PC-9 (cell line): ENCODE data around the gene CNBD2. TPM values are rescaled to one million over a fixed set of nuclear protein-coding genes. Genes with fewer than 3 reads are reported as not detected.

ENCODE experiments used
- BruUV-seq: library from RNA; stranded (reverse); fragments of 400-500 nt; replicated peaks from 2 replicates; lab custom pipeline; 2021; lab: Mats Ljungman, UMichigan
- CTCF ChIA-PET: fragments of 300-600 bp; sonication (Branson Sonifier 250); formaldehyde crosslinking; loops from one replicate; lab custom pipeline; 2022; ENCODE audit warnings: antibody characterized with exemption; lab: Charles Lee
- POLR2A ChIA-PET: fragments of 300-600 bp; sonication (Branson Sonifier 250); formaldehyde crosslinking; loops from one replicate; lab custom pipeline; 2022; ENCODE audit warnings: antibody characterized with exemption; ENCODE audit not compliant: unreplicated experiment; lab: Charles Lee
- DNase-seq, 2 experiments: peaks; one replicate each; pipeline versions ENCODE4 v3.0.0 to v3.0.0-alpha.2; 2015 to 2022; ENCODE audit warnings: mixed read lengths in 1 of 2
- H2AFZ ChIP-seq: fragments of 200-600 bp; sonication (generic); 2 replicates; pipeline ENCODE4 v1.8.1; 2017; ENCODE audit warnings: antibody characterized with exemption
- H3F3A ChIP-seq: fragments of 200-600 bp; sonication (generic); 2 replicates; pipeline ENCODE4 v1.8.1; 2017; ENCODE audit warnings: antibody characterized with exemption, mild to moderate bottlenecking, low read depth; ENCODE audit not compliant: insufficient read depth
- H3K27ac ChIP-seq: fragments of 200-600 bp; sonication (generic); 2 replicates; pipeline ENCODE4 v1.6.1; 2016; ENCODE audit warnings: mixed run types
- H3K27me3 ChIP-seq: fragments of 200-600 bp; sonication (generic); 2 replicates; pipeline ENCODE4 v1.6.1; 2016; ENCODE audit warnings: low read depth, mixed run types; ENCODE audit not compliant: insufficient read depth
- H3K36me3 ChIP-seq: fragments of 200-600 bp; sonication (generic); 2 replicates; pipeline ENCODE4 v1.6.1; 2016; ENCODE audit warnings: low read depth, mixed run types
- H3K4me1 ChIP-seq: fragments of 200-600 bp; sonication (generic); replicated peaks from 2 replicates; pipeline ENCODE4 v1.6.1; 2016; ENCODE audit warnings: mixed run types; ENCODE audit not compliant: insufficient read depth
- H3K4me2 ChIP-seq: fragments of 200-600 bp; sonication (generic); 2 replicates; pipeline ENCODE4 v1.6.1; 2017; ENCODE audit warnings: mixed run types
- H3K4me3 ChIP-seq: fragments of 200-600 bp; sonication (generic); 2 replicates; pipeline ENCODE4 v1.6.1; 2016; ENCODE audit warnings: mixed run types
- H3K79me2 ChIP-seq: fragments of 200-600 bp; sonication (generic); 2 replicates; pipeline ENCODE4 v1.6.1; 2017; ENCODE audit warnings: low read depth, mixed run types
- H3K9me2 ChIP-seq: fragments of 200-600 bp; sonication (generic); 2 replicates; pipeline ENCODE4 v1.8.1; 2017; ENCODE audit warnings: mild to moderate bottlenecking; ENCODE audit not compliant: insufficient read depth
- H3K9me3 ChIP-seq: fragments of 200-600 bp; sonication (generic); 2 replicates; pipeline ENCODE4 v1.8.1; 2016; ENCODE audit warnings: low read depth; ENCODE audit not compliant: insufficient read depth
- H4K20me1 ChIP-seq: fragments of 200-600 bp; sonication (generic); 2 replicates; pipeline ENCODE4 v1.8.1; 2017; ENCODE audit not compliant: insufficient read depth
- EZH2 ChIP-seq: fragments of 200-600 bp; sonication (generic); IDR thresholded peaks from 2 replicates; pipeline ENCODE4 v1.8.0; 2017; ENCODE audit warnings: antibody characterized with exemption, low read depth
- intact Hi-C: fragments of 100-400 bp; cut with micrococcal nuclease; formaldehyde crosslinking; loops from one replicate; pipeline ENCODE4 v1.10.0; 2022; ENCODE audit not compliant: unreplicated experiment
- total RNA-seq: library from RNA; stranded (reverse); gene quantifications from 2 replicates; pipeline ENCODE4 v1.2.3, GENCODE V29; 2021
- TF ChIP-seq, protein P1 (sequence below): fragments of 200-600 bp; sonication (generic); conservative IDR thresholded peaks from 2 replicates; pipeline ENCODE4 v1.6.1; 2017; ENCODE audit warnings: mixed run types, antibody characterized with exemption, mild to moderate bottlenecking, moderate library complexity

The CNBD2 gene
- total RNA-seq, 1 experiment from 2014 or later: 7.3 TPM

DNA sequence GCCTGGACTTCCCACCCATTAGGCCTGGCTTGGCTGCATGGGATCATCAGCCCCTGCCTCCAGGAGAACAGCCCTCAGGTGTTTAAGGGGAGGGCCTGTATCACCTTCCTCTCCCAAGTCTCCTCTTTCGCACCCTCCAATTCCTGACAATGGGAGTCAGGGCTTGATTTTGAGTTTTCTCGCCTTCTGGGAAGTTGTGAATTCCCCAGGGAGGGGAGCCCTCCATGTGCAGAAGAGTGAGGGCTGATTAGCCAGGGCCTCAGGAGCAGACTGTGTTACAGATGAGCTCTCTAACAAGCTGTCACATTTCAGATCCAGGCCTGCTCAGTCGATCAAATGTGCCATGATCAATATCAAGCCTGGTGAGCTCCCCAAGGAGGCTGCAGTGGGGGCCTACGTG lies 42.4 kb downstream of the CNBD2 start:
- POLR2A ChIA-PET: no interaction called here
- no TSS peak for BruUV-seq
- Histone ChIP-seq H3K9me3 (no peaks in the 10 kb centered on the region), H3K79me2 (no peaks in the 10 kb centered on the region), H3K9me2 (no peaks in the 10 kb centered on the region), H3K27ac (no peak overlapping the region), H3F3A (peaks cover 4% of the 10 kb centered on the region; the same call in 1 of the 2 replicates), H3K27me3 (no peaks in the 10 kb centered on the region), H4K20me1 (no peaks in the 10 kb centered on the region), H3K36me3 (no peaks in the 10 kb centered on the region), H3K4me2 (no peak overlapping the region), H2AFZ (no peak overlapping the region), H3K4me1 (no peaks in the 10 kb centered on the region), H3K4me3 (no peak overlapping the region)
- no peak for DNase-seq
- CTCF ChIA-PET: interaction anchor here (0.7 kb wide), 1 partner anchor 18 kb away, joined by 3 read pairs; no protein-coding TSS in a partner anchor
- TF ChIP-seq, protein P1, sequence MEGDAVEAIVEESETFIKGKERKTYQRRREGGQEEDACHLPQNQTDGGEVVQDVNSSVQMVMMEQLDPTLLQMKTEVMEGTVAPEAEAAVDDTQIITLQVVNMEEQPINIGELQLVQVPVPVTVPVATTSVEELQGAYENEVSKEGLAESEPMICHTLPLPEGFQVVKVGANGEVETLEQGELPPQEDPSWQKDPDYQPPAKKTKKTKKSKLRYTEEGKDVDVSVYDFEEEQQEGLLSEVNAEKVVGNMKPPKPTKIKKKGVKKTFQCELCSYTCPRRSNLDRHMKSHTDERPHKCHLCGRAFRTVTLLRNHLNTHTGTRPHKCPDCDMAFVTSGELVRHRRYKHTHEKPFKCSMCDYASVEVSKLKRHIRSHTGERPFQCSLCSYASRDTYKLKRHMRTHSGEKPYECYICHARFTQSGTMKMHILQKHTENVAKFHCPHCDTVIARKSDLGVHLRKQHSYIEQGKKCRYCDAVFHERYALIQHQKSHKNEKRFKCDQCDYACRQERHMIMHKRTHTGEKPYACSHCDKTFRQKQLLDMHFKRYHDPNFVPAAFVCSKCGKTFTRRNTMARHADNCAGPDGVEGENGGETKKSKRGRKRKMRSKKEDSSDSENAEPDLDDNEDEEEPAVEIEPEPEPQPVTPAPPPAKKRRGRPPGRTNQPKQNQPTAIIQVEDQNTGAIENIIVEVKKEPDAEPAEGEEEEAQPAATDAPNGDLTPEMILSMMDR: no peak
- no peak for TF ChIP-seq EZH2
- intact Hi-C loops: no loop called here

DNA sequence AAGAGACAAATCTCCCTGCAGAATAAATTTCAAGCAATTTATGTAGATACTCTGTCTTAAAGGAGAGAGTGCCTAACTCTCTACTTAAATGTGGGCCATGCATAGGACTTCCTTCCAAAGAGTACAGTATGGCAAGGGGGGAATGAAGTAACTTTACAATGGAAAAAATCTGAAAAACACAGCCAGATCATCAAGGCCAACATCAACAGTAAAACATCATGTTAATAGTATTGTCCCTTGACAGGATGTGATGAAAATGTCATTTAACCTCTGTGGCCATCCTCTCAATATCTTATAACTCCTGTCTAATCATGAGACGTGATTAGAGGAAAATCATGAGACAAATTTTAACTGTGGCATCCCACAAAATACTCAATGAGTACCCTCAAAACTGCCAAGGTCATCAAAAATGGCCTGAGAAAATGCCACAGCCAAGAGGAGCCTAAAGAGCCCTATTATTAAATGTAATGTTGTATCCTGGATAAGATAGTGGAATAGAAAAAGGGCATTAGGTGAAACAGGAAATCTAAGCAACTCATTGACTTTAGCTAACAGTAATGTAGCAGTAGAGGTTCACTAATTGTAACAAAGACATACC lies 47.5 kb downstream of the CNBD2 start:
- Histone ChIP-seq H3K4me3 (no peak overlapping the region), H3K4me1 (peaks cover 10% of the 10 kb centered on the region), H3F3A (peaks cover 4% of the 10 kb centered on the region; the same call in 1 of the 2 replicates), H3K79me2 (no peaks in the 10 kb centered on the region), H3K9me3 (no peaks in the 10 kb centered on the region), H4K20me1 (no peaks in the 10 kb centered on the region), H3K9me2 (no peaks in the 10 kb centered on the region), H3K4me2 (no peak overlapping the region), H2AFZ (no peak overlapping the region), H3K27ac (no peak overlapping the region), H3K36me3 (no peaks in the 10 kb centered on the region), H3K27me3 (no peaks in the 10 kb centered on the region)
- no peak for TF ChIP-seq EZH2
- TF ChIP-seq, protein P1: no peak
- intact Hi-C loops: no loop called here
- no TSS peak for BruUV-seq
- ChIA-PET POLR2A (no interaction called here), CTCF (no interaction called here)
- no peak for DNase-seq

DNA sequence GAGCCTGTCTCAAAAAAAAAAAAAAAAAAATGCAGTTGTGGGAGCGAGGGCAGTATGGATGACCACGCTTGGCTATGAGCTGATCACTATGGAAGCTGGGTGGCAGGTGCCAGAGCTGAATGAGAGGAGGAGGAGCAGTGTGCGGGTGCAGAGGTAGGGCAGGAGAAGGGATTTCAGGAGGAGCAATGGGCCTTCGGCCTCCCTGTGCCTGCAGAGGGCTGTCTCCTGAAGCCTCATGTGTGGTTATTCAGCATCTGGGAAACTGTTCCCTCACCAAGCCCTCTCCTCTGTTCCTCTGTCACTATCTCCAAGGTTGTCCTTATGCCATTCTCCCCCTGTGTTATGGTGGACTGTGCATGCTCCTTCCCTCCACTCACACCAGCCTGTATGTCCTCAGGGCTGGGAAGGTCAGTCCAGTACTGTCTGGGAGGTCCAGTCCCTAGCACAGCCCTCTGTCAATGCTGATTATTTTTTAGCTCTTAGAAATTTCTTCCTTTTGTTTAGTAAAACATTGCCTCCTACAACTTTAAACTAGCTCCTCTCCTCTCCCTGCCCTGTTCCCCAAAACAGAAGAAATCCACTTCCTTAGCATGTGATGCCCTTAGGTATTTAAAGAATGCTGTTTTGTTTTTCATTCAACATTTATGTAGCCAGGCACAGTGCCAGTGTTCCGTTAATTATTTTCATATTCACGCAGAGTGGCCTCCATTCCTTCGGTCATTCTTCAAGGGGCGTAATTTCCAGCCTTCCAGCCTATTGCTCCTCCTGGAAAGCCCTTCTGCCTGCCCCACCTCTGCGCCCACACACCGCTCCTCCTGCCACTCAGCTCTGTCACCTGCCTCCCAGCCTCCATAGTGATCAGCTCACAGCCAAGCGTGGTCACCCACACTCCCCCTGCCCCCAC lies 48.9 kb downstream of the CNBD2 start:
- H3K36me3 ChIP-seq: no peaks in the 10 kb centered on the region
- no peaks in the 10 kb centered on the region for H3K9me2 ChIP-seq
- H4K20me1 ChIP-seq: no peaks in the 10 kb centered on the region
- intact Hi-C loops: no loop called here
- H3F3A ChIP-seq: peaks cover 4% of the 10 kb centered on the region; the same call in 1 of the 2 replicates
- no peaks in the 10 kb centered on the region for H3K79me2 ChIP-seq
- peak; percentile 42 to 58 for DNase-seq
- TF ChIP-seq, protein P1: no peak
- no peak for TF ChIP-seq EZH2
- POLR2A ChIA-PET: interaction anchor here (0.5 to 0.7 kb wide), 5 partner anchors 22 to 511 kb away, joined by 3 read pairs; no protein-coding TSS in a partner anchor
- H3K4me2 ChIP-seq: peak overlapping the region; percentile 42; the same call in 1 of the 2 replicates
- no peak overlapping the region for H3K4me3 ChIP-seq
- CTCF ChIA-PET: interaction anchor here (0.6 to 0.7 kb wide), 3 partner anchors 18 to 121 kb away, joined by 3 to 4 read pairs (median 3); no protein-coding TSS in a partner anchor
- no peaks in the 10 kb centered on the region for H3K27me3 ChIP-seq
- 0 out of 2 replicates have a peak overlapping the region, but pooled peaks have one; percentile 33 for H2AFZ ChIP-seq
- peaks cover 10% of the 10 kb centered on the region for H3K4me1 ChIP-seq
- no TSS peak for BruUV-seq
- H3K9me3 ChIP-seq: no peaks in the 10 kb centered on the region
- no peak overlapping the region for H3K27ac ChIP-seq
